IPS-11a (cell line): ENCODE results near the gene HOXD10.

Experiments used
- H3K4me3 ChIP-seq: one replicate; pipeline ENCODE4 v1.5.1; 2013; ENCODE audit warnings: low read depth, low read length, control low read depth

Gene HOXD10

GRCh38 chr2:176115883-176116813, at the start of gene HOXD10:
Gene HOXD10, plus strand, starts transcription at chr2:176116778. Its CDS starts 56 bp downstream, at chr2:176116834.
- H3K4me3 ChIP-seq = no peak within 1 kb of the TSS

GRCh38 chr2:176067589-176068418, 48.8 kb upstream of the HOXD10 start:
- H3K4me3 ChIP-seq = no peak overlapping the region

GRCh38 chr2:176068419-176068832, 48.2 kb upstream of the HOXD10 start:
- no peak overlapping the region for H3K4me3 ChIP-seq

DNA sequence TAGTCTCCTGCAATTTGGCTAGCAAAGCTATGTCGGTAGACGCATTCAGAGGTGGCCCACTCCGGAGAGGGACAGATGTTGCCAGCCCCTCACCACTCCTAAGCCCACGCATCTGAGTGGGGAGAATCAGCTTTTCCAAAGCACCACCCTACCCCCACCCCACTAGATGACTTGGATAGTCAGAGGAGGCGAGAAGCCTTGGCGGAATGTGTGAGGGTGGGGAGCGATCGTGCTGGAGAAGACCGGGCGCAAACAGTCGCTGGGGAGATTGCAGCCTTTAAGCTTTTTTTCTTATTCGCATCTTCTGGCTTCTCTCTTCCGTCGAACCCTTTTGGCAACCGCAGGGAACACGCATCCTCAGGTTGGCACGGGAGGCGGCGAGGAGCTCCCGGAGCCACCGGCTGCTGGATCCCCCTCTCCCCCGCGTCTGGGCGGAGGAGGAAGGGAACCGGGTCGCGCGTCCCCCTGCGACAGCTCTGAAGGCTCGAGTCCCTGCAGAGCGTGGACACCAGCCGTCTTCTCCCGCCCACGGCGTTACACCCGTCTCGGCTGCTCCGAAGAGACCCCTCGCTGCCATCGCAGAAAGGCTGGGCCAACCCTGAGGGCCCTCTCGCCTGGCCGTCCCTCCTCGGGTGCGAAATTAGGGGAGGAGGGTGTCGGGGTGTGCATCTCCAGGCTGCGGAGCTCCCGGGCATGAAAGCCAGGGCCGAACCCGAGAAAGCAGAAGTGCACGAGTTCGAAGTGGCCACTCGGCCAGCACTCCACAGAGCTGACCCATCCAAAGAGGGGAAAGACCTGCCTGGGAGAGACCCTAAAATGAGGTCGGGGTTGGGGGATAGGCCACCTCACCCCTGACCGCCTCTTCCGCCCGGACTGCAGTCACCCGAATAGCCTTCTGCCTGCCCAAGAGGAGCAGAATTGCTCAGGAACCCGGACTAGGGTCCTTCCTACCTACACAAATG, 45.0 kb upstream of the HOXD10 start:
- no peak overlapping the region for H3K4me3 ChIP-seq

DNA sequence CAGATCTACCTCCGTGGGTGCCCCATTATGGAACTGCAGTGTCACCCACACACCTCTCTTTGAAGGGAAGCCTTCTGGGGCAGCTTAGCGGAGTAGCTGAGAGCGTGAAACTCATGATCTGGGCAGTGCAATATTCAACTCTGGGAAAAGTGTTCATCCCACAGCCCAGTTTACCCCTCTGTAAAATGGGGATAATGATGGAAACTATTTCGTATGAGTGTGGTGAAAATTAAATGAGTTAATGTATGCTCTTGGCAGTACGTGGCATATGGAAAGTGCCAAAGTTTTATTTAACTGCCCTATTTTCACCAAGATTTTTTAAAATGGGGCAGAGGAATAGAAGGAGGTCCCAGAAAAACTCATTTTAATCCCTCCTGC, 44.3 kb upstream of the HOXD10 start:
- H3K4me3 ChIP-seq = no peak overlapping the region

- no peak overlapping the region for H3K4me3 ChIP-seq
These were observed 43.4 kb upstream of the HOXD10 start for GRCh38 chr2:176072951-176073904.

- no peak overlapping the region for H3K4me3 ChIP-seq
These were observed 41.6 kb upstream of the HOXD10 start for GRCh38 chr2:176074919-176075425.

GRCh38 chr2:176075481-176075880, 41.1 kb upstream of the HOXD10 start:
- no peak overlapping the region for H3K4me3 ChIP-seq

DNA sequence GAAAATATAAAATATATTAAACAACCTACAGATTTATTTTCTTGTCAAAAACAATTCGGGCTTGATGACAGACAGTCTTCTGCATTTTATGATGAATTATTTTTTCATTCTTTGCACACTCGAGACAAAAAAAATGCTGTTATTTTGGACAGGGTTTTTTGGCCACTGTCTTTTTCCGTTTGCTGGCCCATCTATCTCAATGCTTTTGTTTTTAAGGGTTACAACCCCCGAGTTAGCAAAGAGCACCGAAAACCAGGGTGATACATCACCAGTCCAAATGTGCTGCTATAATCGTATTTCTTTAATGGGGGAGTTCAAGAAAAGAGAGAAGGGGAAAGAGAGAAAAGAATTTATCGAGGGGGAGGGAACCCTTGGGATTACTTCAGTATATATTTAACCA, 40.5 kb upstream of the HOXD10 start:
- no peak overlapping the region for H3K4me3 ChIP-seq

GRCh38 chr2:176076796-176077195, 39.8 kb upstream of the HOXD10 start:
- H3K4me3 ChIP-seq = no peak overlapping the region

DNA sequence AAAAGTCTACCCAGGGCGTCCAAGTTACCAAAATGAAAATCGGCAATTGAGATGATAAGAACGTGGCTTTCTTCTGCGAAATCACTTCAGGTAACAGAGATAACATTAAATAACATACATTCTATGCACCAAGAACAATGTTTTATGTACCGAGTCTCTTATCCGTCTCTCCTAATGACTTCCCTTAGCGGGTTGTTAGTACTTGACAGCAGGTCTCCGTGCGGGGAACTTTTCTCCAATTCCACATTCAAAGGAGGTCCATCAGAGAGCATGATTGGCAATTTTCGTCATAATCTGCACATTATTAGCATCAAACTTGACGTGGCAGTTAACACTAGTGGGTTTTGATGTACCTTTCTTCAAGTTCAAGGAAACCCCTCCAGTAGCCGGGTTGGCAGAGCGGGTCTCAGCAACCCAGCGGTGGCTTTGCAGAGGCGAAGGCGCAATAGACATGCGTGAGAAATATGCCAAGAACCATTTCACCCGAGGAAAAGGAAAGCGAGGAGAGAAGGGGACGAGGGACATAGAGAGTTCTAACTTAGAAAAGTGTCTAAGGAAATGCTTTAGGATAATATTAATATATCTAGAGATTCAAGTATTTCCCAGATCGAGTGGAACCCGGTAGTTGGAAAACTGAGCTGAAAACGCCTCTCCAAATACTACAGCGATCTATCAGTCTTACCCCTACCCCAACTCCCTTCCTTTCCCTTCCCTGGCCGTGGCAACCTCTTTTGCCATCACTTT, 37.9 kb upstream of the HOXD10 start:
- H3K4me3 ChIP-seq = peak overlapping the region; percentile 20

GRCh38 chr2:176079285-176079830, 37.2 kb upstream of the HOXD10 start:
- peak overlapping the region; percentile 20 for H3K4me3 ChIP-seq

DNA sequence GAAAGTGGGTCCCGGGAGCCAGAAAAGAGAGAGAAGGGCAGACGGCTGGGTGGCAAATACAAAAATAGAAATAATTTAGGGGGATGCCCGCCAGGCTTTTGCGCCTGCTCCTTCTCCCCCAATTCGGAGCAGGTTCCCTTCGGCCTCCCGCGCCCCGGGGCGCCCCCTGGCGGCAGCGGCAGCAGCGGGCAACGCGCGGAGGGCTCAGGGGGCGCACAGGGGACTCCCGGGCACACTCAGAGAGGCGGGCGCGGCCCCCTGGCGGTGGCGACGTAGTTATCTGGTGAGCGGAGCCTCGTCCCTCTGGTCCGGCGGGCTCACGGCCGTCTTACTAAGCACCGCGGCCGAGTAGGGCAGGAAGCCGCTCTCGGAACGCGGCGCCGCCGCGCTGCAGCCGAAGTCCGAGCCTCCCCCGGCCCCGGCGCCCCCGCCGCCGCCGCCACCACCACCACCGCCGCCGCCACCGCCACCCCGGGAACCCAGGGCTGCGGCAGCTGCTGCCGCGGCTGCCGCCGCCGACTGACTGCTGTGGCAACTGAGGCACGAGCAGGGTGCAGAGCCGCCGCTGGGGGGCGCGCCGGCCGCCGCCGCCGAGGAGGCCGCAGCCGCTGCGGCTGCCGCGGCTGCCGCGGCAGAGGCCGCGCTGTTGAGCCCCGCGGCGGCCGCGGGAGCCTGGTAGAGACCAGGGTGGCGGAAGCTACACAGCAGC, 36.6 kb upstream of the HOXD10 start:
- H3K4me3 ChIP-seq = peak overlapping the region; percentile 20

DNA sequence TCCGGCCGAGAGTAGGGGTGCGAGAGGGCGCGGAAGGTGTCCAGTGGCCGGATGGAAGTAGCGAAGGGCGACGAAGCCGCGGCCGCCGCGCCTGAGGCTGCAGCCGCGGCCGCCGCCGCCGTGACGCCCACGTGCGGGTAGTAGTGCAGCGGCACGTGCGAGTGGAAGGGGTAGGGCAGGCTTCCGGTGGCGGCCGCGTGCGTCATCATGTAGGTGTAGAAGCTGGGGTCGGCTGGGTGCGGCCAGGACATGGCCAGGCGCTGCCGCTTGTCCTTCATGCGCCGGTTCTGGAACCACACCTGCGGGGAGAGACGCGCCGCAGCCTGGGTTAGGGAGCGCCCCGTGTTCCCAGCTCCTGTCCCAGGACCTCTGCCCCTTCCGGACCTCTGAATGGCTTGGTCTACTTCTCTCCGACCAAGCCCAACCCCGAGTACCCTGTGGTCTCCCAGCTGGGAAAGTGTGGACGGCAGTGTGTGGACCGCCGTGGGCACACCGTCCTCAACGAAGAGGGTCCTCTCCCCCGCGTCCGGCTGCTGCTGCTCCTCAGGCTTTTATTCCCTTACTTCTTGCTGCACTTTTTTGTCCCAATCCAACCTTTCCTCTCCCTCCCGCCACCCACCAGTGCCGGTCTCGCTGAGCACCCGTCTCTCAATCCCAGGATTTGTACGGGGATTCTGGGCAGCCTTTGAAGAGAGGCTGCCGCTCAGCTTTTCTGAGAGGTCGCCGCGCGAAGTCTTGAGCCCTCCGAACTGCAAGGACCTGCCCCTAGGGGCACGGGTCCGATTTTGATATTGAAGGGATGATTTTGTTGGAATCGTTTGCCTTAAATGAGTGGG, 35.8 kb upstream of the HOXD10 start:
- peak overlapping the region; percentile 20 for H3K4me3 ChIP-seq

- H3K4me3 ChIP-seq = no peak overlapping the region
These were observed 35.2 kb upstream of the HOXD10 start for GRCh38 chr2:176081376-176081836.

DNA sequence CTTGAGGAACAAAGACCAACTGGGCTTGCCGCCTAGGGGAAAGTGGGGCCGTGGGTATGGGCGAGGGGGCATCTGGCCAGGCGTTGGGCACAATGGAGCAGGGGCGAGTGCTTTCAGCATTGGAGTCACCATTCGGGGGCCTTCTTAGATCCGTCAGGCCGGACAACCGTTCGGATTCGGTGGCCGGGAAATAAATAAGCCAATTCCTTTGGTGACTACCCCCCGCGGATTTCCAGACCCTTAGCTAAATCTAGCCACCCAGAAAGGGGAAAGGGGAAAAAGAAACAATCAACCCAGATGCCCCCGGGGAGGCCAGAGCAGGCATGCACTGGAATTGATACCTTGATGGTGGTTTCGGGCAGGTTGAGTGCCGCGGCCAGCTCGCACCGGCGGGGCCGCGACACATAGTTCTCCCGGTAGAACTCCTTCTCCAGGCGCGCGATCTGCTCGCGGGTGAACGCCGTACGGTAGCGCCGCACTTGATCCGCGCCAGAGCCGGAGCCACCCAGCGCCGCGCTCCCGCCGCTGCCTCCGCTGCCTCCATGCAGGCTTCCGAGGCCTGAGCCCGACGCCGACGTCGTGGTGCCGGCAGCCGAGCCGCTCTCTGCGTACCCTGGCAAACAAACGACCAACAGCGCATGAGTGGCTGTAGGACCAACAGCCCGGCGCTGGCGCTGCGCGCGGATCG, 34.6 kb upstream of the HOXD10 start:
- H3K4me3 ChIP-seq = no peak overlapping the region
